Measurements from ENCODE around the gene JUP.

GRCh38 chr17:41785091-41785858, 1.2 kb downstream of the JUP start:
- no peak for TF ChIP-seq POLR2A (IDR thresholded peaks at IDR 0.05)
- no peak for TF ChIP-seq CTCF (IDR thresholded peaks at IDR 0.05 in 8 of 11, conservative IDR thresholded peaks at IDR 0.05 in 3 of 11)
- peak in 1 of 3 donors; percentile 40 for TF ChIP-seq POLR2AphosphoS5 (IDR thresholded peaks at IDR 0.05)
